ENCODE data around the gene POMGNT2. TPM values are rescaled to one million over a fixed set of nuclear protein-coding genes. Genes with fewer than 3 reads are reported as not detected.

The POMGNT2 gene
- polyA plus RNA-seq, 4 donors = 1.3 to 10.6 (median 4.7) TPM

DNA sequence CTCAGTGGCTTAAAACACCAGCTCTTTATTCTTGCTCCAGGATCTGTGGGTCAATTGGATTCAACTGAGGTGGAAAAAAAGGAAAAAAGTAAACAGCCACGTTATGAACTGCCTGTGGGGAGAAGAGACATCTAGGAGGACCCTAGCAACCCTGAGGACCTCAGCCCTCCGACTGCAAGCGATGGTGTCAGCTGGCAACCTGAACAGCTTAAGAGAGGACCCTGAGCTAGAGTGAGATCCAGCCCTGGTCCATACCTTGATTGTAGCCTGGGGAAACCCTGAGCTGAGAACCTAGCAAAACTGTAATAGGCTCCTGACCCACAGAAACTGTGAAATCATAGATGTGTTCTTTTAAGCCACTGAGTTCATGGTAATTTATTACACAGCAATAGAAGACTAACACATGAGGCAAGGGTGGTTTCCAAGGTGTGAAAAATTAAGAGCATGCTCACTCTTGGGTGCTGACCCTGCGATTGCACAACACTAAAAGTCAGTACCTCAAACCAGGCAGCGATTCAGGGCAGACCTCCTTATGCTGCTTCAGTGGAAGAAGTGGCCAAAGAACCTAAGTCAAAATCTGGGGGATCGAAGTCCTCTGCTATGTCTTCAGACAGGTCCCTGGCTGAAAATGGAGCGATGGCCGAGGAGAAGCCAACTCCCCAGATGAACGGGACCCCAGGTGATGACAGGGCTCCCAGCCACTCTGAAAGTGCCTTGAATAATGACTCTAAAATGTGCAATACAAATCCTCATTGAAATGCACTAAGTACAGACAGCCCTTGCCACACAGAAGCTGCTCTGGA, 69.1 kb downstream of the POMGNT2 start:
- FAIRE-seq (no peak), DNase-seq (no peak)
- Histone ChIP-seq H3K27ac (ENCODE audit: low read depth in 1 of 3, low read length in 2 of 3) (no peak overlapping the region), H3K4me3 (ENCODE audit: low read depth in 1 of 3, low read length in 3 of 3) (no peak overlapping the region), H3K4me1 (ENCODE audit: control insufficient read depth in 3 of 3, insufficient read depth in 2 of 3, low read depth in 1 of 3, low read length in 2 of 3) (no peaks in the 10 kb centered on the region), H3K27me3 (ENCODE audit: control insufficient read depth in 3 of 3, insufficient read depth in 3 of 3, low read length in 3 of 3) (no peaks in the 10 kb centered on the region), H3K36me3 (ENCODE audit: control insufficient read depth in 3 of 3, insufficient read depth in 2 of 3, low read depth in 1 of 3, low read length in 3 of 3) (peaks cover 0 to 15% (median 0%) of the 10 kb centered on the region in 3 donors), H3K9me3 (ENCODE audit: control insufficient read depth in 2 of 2, insufficient read depth in 1 of 2, low read depth in 1 of 2, low read length in 1 of 2) (no peaks in the 10 kb centered on the region)
- 81 to 90% (median 86%) methylated on average over 9 of the region's 9 CpGs for WGBS, 3 donors

DNA sequence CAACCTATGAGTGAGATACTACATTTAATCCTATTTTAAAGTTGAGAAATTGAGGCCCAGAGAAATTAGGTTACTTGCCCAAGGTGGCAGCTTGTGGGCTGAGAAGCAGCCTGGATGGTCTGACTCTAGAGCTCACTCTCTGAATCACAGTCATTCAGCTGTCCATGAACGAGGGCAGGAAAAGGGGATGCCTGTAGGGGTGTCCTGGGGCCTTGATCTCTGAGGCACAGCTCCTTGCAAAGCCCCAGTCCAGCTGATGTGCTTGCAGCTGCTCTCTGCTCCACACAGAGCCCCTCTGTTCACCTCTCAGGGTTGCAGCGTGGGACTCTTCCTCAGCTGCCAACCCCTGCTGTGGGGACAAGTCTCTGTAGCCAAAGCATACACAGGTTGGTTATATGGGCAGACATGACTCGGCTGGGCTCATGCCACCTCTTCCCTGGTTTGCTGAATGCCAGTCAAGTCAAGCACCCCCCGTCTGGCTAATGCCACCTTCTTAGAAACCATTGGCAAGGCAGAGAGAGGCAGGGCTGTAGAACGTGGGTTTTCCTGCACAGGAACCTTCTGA, 70.0 kb downstream of the POMGNT2 start:
- H3K27ac ChIP-seq (ENCODE audit: low read depth in 1 of 3, low read length in 2 of 3) = no peak overlapping the region
- WGBS, 3 donors = 79 to 83% (median 83%) methylated on average over 5 of the region's 5 CpGs
- FAIRE-seq (no peak), DNase-seq (no peak)
- no peak overlapping the region for H3K4me3 ChIP-seq (ENCODE audit: low read depth in 1 of 3, low read length in 3 of 3)
- peaks cover 0 to 15% (median 0%) of the 10 kb centered on the region in 3 donors for H3K36me3 ChIP-seq (ENCODE audit: control insufficient read depth in 3 of 3, insufficient read depth in 2 of 3, low read depth in 1 of 3, low read length in 3 of 3)
- H3K27me3 ChIP-seq (ENCODE audit: control insufficient read depth in 3 of 3, insufficient read depth in 3 of 3, low read length in 3 of 3) = no peaks in the 10 kb centered on the region
- no peaks in the 10 kb centered on the region for H3K9me3 ChIP-seq (ENCODE audit: control insufficient read depth in 2 of 2, insufficient read depth in 1 of 2, low read depth in 1 of 2, low read length in 1 of 2)
- H3K4me1 ChIP-seq (ENCODE audit: control insufficient read depth in 3 of 3, insufficient read depth in 2 of 3, low read depth in 1 of 3, low read length in 2 of 3) = peaks cover 0 to 4% (median 2%) of the 10 kb centered on the region in 3 donors

DNA sequence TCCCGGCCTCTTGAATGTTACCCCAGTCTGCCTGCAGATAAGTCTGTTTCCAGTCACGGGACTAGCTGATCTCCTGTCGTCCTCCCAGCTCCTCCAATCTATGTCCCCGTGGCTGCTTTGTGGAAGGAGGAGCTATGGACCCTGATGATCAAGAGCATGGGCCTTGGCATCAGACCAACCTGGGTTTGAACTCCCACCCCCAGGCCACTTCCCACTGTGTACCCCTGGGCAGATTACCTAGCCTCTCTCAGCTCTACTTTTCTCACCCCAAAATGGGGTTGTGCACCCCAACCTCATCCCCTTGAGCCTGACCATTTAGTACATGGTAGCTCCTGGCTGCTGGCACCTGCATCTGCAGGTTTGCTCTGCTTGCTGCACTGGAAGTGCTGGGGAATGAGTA, 71.0 kb downstream of the POMGNT2 start:
- peaks cover 0 to 4% (median 2%) of the 10 kb centered on the region in 3 donors for H3K4me1 ChIP-seq (ENCODE audit: control insufficient read depth in 3 of 3, insufficient read depth in 2 of 3, low read depth in 1 of 3, low read length in 2 of 3)
- FAIRE-seq (no peak), DNase-seq (no peak)
- 90 to 93% (median 92%) methylated on average over 4 of the region's 4 CpGs for WGBS, 3 donors
- H3K4me3 ChIP-seq (ENCODE audit: low read depth in 1 of 3, low read length in 3 of 3) = no peak overlapping the region
- no peaks in the 10 kb centered on the region for H3K27me3 ChIP-seq (ENCODE audit: control insufficient read depth in 3 of 3, insufficient read depth in 3 of 3, low read length in 3 of 3)
- H3K9me3 ChIP-seq (ENCODE audit: control insufficient read depth in 2 of 2, insufficient read depth in 1 of 2, low read depth in 1 of 2, low read length in 1 of 2) = no peaks in the 10 kb centered on the region
- peaks cover 0 to 15% (median 0%) of the 10 kb centered on the region in 3 donors for H3K36me3 ChIP-seq (ENCODE audit: control insufficient read depth in 3 of 3, insufficient read depth in 2 of 3, low read depth in 1 of 3, low read length in 3 of 3)
- H3K27ac ChIP-seq (ENCODE audit: low read depth in 1 of 3, low read length in 2 of 3) = no peak overlapping the region

DNA sequence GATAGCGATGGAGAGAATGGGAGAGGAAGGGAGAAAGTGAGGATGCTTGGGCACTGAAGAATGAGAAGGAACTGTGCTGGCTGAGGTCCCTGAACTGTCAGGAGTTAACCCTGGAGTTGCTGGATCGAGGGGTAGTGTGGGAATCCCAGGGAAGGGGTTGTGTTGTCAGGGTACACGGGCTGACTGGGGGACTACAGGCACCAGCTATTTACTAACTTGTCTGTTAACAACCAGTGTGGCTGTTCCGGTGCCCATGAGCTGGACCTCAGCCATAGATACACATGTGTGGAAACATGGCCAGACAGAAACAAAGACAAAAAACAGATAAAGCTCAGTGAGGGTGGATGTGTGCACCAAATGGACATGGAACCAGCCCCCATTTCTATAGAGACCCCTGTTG, 71.7 kb downstream of the POMGNT2 start:
- Histone ChIP-seq H3K36me3 (ENCODE audit: control insufficient read depth in 3 of 3, insufficient read depth in 2 of 3, low read depth in 1 of 3, low read length in 3 of 3) (peaks cover 0 to 15% (median 0%) of the 10 kb centered on the region in 3 donors), H3K9me3 (ENCODE audit: control insufficient read depth in 2 of 2, insufficient read depth in 1 of 2, low read depth in 1 of 2, low read length in 1 of 2) (peaks cover 0 to 3% of the 10 kb centered on the region in 2 donors), H3K27me3 (ENCODE audit: control insufficient read depth in 3 of 3, insufficient read depth in 3 of 3, low read length in 3 of 3) (no peaks in the 10 kb centered on the region), H3K27ac (ENCODE audit: low read depth in 1 of 3, low read length in 2 of 3) (no peak overlapping the region), H3K4me3 (ENCODE audit: low read depth in 1 of 3, low read length in 3 of 3) (no peak overlapping the region), H3K4me1 (ENCODE audit: control insufficient read depth in 3 of 3, insufficient read depth in 2 of 3, low read depth in 1 of 3, low read length in 2 of 3) (peaks cover 0 to 7% (median 2%) of the 10 kb centered on the region in 3 donors)
- 73 to 86% (median 84%) methylated on average over 4 of the region's 4 CpGs for WGBS, 3 donors
- DNase-seq (no peak), FAIRE-seq (no peak)

DNA sequence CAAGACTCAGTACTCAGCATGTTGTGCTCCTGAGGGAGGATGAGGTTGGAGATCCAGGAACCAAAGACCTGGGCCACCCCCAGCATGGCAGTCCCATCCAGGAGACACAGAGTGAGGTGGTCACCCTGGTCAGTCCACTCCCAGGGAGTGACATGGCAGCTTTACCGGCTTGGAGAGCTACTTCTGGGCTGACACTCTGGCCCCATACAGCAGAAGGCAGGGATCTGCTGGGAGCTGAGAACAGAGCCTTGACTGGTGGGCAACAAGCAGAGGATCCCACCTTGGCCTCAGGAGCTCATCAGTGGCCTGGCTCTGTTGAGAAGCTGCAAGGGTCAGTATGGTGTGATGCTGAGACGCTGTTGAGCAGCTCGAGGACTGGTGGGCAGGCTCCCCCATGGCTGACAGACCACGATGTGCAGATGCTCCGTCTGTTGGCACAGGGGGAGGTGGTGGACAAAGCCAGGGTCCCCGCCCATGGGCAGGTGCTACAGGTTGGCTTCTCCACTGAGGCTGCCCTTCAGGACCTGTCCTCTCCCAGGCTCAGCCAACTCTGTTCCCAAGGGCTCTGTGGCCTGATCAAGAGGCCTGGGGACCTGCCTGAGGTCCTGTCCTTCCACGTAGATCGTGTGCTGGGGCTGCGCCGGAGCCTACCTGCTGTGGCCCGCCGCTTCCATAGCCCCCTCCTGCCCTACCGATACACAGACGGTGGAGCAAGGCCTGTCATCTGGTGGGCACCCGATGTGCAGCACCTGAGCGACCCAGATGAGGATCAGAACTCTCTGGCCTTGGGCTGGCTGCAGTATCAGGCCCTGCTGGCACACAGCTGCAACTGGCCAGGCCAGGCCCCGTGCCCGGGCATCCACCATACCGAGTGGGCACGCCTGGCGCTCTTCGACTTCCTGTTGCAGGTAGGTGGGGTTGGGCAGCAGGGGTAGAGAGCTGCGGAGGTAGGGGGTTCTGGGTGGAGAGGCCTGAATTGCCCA, 72.9 kb downstream of the POMGNT2 start:
- Histone ChIP-seq H3K27ac (ENCODE audit: low read depth in 1 of 3, low read length in 2 of 3) (no peak overlapping the region), H3K4me3 (ENCODE audit: low read depth in 1 of 3, low read length in 3 of 3) (no peak overlapping the region), H3K4me1 (ENCODE audit: control insufficient read depth in 3 of 3, insufficient read depth in 2 of 3, low read depth in 1 of 3, low read length in 2 of 3) (peaks cover 0 to 16% (median 2%) of the 10 kb centered on the region in 3 donors), H3K27me3 (ENCODE audit: control insufficient read depth in 3 of 3, insufficient read depth in 3 of 3, low read length in 3 of 3) (no peaks in the 10 kb centered on the region), H3K36me3 (ENCODE audit: control insufficient read depth in 3 of 3, insufficient read depth in 2 of 3, low read depth in 1 of 3, low read length in 3 of 3) (peaks cover 0 to 15% (median 0%) of the 10 kb centered on the region in 3 donors), H3K9me3 (ENCODE audit: control insufficient read depth in 2 of 2, insufficient read depth in 1 of 2, low read depth in 1 of 2, low read length in 1 of 2) (peaks cover 0 to 3% of the 10 kb centered on the region in 2 donors)
- DNase-seq (no peak), FAIRE-seq (no peak)
- 94 to 95% (median 94%) methylated on average over 23 of the region's 23 CpGs for WGBS, 3 donors

DNA sequence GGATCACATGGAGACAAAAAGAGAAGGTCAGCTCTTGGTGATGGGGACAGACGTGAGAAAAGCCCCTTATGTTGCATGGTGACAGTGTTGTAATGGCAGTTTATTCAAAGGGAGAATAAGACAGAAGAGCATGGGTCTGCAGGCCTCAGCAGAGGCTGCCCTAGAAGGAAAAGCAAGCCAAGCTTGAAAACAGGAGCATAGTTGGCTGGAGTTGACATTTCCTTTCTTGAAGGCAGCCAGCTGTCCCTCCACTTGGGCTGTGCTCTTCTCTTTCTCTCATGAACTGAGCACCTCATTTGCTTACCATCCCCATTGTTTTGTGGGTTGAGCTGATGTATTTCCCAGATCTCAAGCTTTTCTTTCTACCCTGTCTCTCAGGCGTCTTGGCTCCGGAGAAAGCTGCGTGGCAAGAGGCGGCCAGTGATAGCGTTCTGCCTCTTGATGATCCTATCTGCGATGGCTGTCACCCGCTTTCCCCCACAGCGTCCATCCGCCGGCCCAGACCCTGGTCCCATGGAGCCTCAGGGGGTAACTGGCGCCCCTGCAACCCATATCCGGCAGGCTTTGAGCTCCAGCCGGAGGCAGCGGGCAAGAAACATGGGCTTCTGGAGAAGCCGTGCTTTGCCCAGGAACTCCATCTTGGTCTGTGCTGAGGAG, 73.9 kb downstream of the POMGNT2 start:
- Histone ChIP-seq H3K4me3 (ENCODE audit: low read depth in 1 of 3, low read length in 3 of 3) (no peak overlapping the region), H3K27ac (ENCODE audit: low read depth in 1 of 3, low read length in 2 of 3) (no peak overlapping the region), H3K36me3 (ENCODE audit: control insufficient read depth in 3 of 3, insufficient read depth in 2 of 3, low read depth in 1 of 3, low read length in 3 of 3) (peaks cover 0 to 15% (median 0%) of the 10 kb centered on the region in 3 donors), H3K4me1 (ENCODE audit: control insufficient read depth in 3 of 3, insufficient read depth in 2 of 3, low read depth in 1 of 3, low read length in 2 of 3) (peaks cover 0 to 16% (median 2%) of the 10 kb centered on the region in 3 donors), H3K27me3 (ENCODE audit: control insufficient read depth in 3 of 3, insufficient read depth in 3 of 3, low read length in 3 of 3) (no peaks in the 10 kb centered on the region), H3K9me3 (ENCODE audit: control insufficient read depth in 2 of 2, insufficient read depth in 1 of 2, low read depth in 1 of 2, low read length in 1 of 2) (peaks cover 0 to 3% of the 10 kb centered on the region in 2 donors)
- 91 to 95% (median 94%) methylated on average over 16 of the region's 16 CpGs for WGBS, 3 donors
- no peak for FAIRE-seq
- DNase-seq = no peak

DNA sequence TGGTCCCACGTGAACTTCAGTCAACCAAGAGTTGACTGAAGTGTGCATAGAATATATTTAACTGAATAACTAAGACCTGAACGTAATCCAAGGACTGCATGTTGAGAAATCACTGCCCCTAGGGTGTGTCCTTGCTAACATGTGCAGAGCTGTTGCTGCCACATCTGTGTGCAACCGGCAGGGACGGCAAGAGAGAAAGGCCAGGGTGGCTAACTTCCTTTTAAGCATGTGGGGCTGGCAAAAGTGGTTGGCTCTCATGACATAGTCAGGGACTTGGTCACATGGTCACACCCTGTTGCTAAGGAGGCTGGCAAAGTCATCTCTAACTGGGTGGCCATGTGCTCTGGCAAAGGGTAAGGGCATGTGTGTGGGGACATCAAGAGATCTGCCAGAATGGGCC, 74.4 kb downstream of the POMGNT2 start:
- DNase-seq (peak in 1 of 2 donors; percentile 30), FAIRE-seq (no peak)
- H3K4me1 ChIP-seq (ENCODE audit: control insufficient read depth in 3 of 3, insufficient read depth in 2 of 3, low read depth in 1 of 3, low read length in 2 of 3) = peaks cover 0 to 16% (median 2%) of the 10 kb centered on the region in 3 donors
- 63 to 79% (median 69%) methylated on average over 4 of the region's 4 CpGs for WGBS, 3 donors
- H3K36me3 ChIP-seq (ENCODE audit: control insufficient read depth in 3 of 3, insufficient read depth in 2 of 3, low read depth in 1 of 3, low read length in 3 of 3) = peaks cover 0 to 15% (median 0%) of the 10 kb centered on the region in 3 donors
- no peak overlapping the region for H3K4me3 ChIP-seq (ENCODE audit: low read depth in 1 of 3, low read length in 3 of 3)
- H3K9me3 ChIP-seq (ENCODE audit: control insufficient read depth in 2 of 2, insufficient read depth in 1 of 2, low read depth in 1 of 2, low read length in 1 of 2) = peaks cover 0 to 3% of the 10 kb centered on the region in 2 donors
- no peaks in the 10 kb centered on the region for H3K27me3 ChIP-seq (ENCODE audit: control insufficient read depth in 3 of 3, insufficient read depth in 3 of 3, low read length in 3 of 3)
- H3K27ac ChIP-seq (ENCODE audit: low read depth in 1 of 3, low read length in 2 of 3) = no peak overlapping the region
